Stomach smooth muscle (tissue), 2 donors: Measurements from ENCODE around the gene IZUMO1R.
"Not testable (repeated sequence)": the region's sequence is repeated elsewhere in the genome, so short reads cannot be mapped to it uniquely, and the experiment has no call there.

Experiments
- H3K27ac ChIP-seq: one replicate; pipeline ENCODE4 v1.7.0; 2013; ENCODE audit warnings: mild to moderate bottlenecking, low read length, inconsistent platforms
- H3K27me3 ChIP-seq, 2 donors: one replicate each; pipeline ENCODE4 v1.7.0; 2013; ENCODE audit warnings: low read length in 2 of 2; ENCODE audit not compliant: insufficient read depth in 2 of 2, control insufficient read depth in 1 of 2
- H3K36me3 ChIP-seq, 2 donors: one replicate each; pipeline ENCODE4 v1.7.0; 2013; ENCODE audit warnings: low read length in 2 of 2; ENCODE audit not compliant: control insufficient read depth in 2 of 2, insufficient read depth in 2 of 2
- H3K4me1 ChIP-seq: one replicate; pipeline ENCODE4 v1.7.0; 2013; ENCODE audit warnings: low read length; ENCODE audit not compliant: control insufficient read depth, insufficient read depth
- H3K4me3 ChIP-seq, 2 donors: one replicate each; pipeline ENCODE4 v1.7.0; 2013; ENCODE audit warnings: low read length in 2 of 2
- H3K9ac ChIP-seq, 2 donors: one replicate each; pipeline ENCODE4 v1.7.0; 2013; ENCODE audit warnings: low read length in 2 of 2, mild to moderate bottlenecking in 1 of 2
- H3K9me3 ChIP-seq, 2 donors: one replicate each; pipeline ENCODE4 v1.7.0; 2013; ENCODE audit warnings: low read length in 2 of 2; ENCODE audit not compliant: control insufficient read depth in 2 of 2
- donor health status: healthy.
- donor health status: Pancreatic carcinoma.

Gene IZUMO1R

DNA sequence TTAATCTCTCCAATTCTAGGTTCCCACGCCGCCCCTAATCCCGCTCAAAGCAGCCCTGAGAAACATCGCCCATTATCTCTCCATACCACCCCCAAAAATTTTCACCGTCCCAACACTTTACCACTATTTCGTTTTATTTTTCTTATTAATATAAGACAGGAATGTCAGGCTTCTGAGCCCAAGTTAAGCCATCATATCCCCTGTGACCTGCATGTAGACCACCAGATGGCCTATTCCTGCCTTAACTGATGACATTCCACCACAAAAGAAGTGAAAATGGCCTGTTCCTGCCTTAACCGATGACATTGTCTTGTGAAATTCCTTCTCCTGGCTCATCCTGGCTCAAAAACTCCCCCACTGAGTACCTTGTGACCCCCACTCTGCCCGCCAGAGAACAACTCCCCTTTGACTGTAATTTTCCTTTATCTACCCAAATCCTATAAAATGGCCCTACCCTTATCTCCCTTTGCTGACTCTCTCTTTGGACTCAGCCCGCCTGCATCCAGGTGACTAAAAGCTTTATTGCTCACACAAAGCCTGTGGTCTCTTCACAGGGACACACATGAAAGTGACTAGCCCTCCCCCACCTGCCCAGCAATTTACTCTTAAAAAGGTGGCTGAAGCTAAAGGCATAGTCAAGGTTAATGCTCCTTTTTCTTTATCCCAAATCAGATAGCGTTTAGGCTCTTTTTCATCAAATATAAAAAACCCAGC is 46.6 kb downstream of the IZUMO1R start:
- not testable (repeated sequence) for H3K27me3 ChIP-seq, H3K27ac ChIP-seq, H3K36me3 ChIP-seq, H3K9ac ChIP-seq, H3K4me3 ChIP-seq, H3K9me3 ChIP-seq, H3K4me1 ChIP-seq
